BJ (cell line): ENCODE results near the gene SLCO3A1. TPM values are rescaled to one million over a fixed set of nuclear protein-coding genes. Genes with fewer than 3 reads are reported as not detected.
A peak's percentile ranks its signal among the peaks of the same experiment; 100 is the strongest.
"Not testable (repeated sequence)": the region's sequence is repeated elsewhere in the genome, so short reads cannot be mapped to it uniquely, and the experiment has no call there.

ENCODE experiments used
- CTCF ChIA-PET: fragments of 350-600 bp; formaldehyde crosslinking; extraction: SDS; loops from one replicate; lab custom pipeline; 2021; ENCODE audit warnings: antibody characterized with exemption, inconsistent platforms; lab: Yijun Ruan, JAX
- POLR2A ChIA-PET: fragments of 300-600 bp; sonication (Branson Sonifier 250); formaldehyde crosslinking; extraction: SDS; loops from one replicate; lab custom pipeline; 2021; ENCODE audit warnings: antibody characterized with exemption; lab: Charles Lee
- DNase-seq: peaks from one replicate; pipeline ENCODE4 v3.0.0-alpha.2; 2011; ENCODE audit warnings: low read depth
- H3K27me3 ChIP-seq: 2 replicates; pipeline ENCODE4 v1.6.0; 2011; ENCODE audit warnings: low read length; ENCODE audit not compliant: control insufficient read depth, insufficient read depth
- H3K36me3 ChIP-seq: 2 replicates; pipeline ENCODE4 v1.5.1; 2011; ENCODE audit warnings: low read length; ENCODE audit not compliant: control insufficient read depth, insufficient read depth
- H3K4me3 ChIP-seq: 2 replicates; pipeline ENCODE4 v1.5.1; 2011; ENCODE audit warnings: low read depth, mild to moderate bottlenecking, control low read depth, low read length
- CTCF ChIP-seq: IDR thresholded peaks from 2 replicates; pipeline ENCODE4 v1.5.1; 2011; ENCODE audit warnings: low read depth, mild to moderate bottlenecking, control low read depth, inconsistent platforms, low read length, moderate library complexity; ENCODE audit not compliant: insufficient read depth
- polyA plus RNA-seq: library from polyadenylated mRNA; depleted of rRNA; stranded (reverse); fragments of >200 nt; gene quantifications from 2 replicates; pipeline ENCODE4 v1.2.3, GENCODE V29; 2011

Gene SLCO3A1
- polyA plus RNA-seq, 1 experiment = 7.8 TPM

GRCh38 chr15:92062505-92062904 is 209.0 kb downstream of the SLCO3A1 start:
- CTCF ChIA-PET = interaction anchor here (0.7 to 1.0 kb wide), 2 partner anchors 8 to 210 kb away, joined by 3 read pairs; no protein-coding TSS in a partner anchor
- H3K36me3 ChIP-seq = no peaks in the 10 kb centered on the region
- DNase-seq = no peak
- no peak for TF ChIP-seq CTCF
- H3K4me3 ChIP-seq = no peak overlapping the region
- H3K27me3 ChIP-seq = no peaks in the 10 kb centered on the region
- POLR2A ChIA-PET = no interaction called here

- POLR2A ChIA-PET = no interaction called here
- CTCF ChIA-PET = interaction anchor here (0.9 to 3.3 kb wide), 3 partner anchors 10 to 766 kb away, joined by 3 to 17 read pairs (median 5); no protein-coding TSS in a partner anchor
- no peaks in the 10 kb centered on the region for H3K27me3 ChIP-seq
- no peak overlapping the region for H3K4me3 ChIP-seq
- no peak for TF ChIP-seq CTCF
- H3K36me3 ChIP-seq = no peaks in the 10 kb centered on the region
- no peak for DNase-seq
Measured at GRCh38 chr15:92068121-92068520, 214.6 kb downstream of the SLCO3A1 start.

GRCh38 chr15:92069308-92070250 is 216.1 kb downstream of the SLCO3A1 start:
- H3K27me3 ChIP-seq = no peaks in the 10 kb centered on the region
- CTCF ChIA-PET = interaction anchor here (0.9 to 3.3 kb wide), 3 partner anchors 9 to 217 kb away, joined by 3 to 17 read pairs (median 4); no protein-coding TSS in a partner anchor
- POLR2A ChIA-PET = no interaction called here

GRCh38 chr15:92070251-92070650 is 216.7 kb downstream of the SLCO3A1 start:
- H3K36me3 ChIP-seq, H3K27me3 ChIP-seq, POLR2A ChIA-PET, DNase-seq, H3K4me3 ChIP-seq: not testable (repeated sequence)
- CTCF ChIA-PET = interaction anchor here (0.9 to 3.3 kb wide), 3 partner anchors 8 to 218 kb away, joined by 3 to 17 read pairs (median 4); no protein-coding TSS in a partner anchor

More at GRCh38 chr15:92069308-92070250, 216.1 kb downstream of the SLCO3A1 start:
- no peak for TF ChIP-seq CTCF
- Histone ChIP-seq H3K36me3 (no peaks in the 10 kb centered on the region), H3K4me3 (no peak overlapping the region)
- DNase-seq = peak; percentile 36

- Histone ChIP-seq H3K4me3 (no peak overlapping the region), H3K36me3 (no peaks in the 10 kb centered on the region), H3K27me3 (no peaks in the 10 kb centered on the region)
- CTCF ChIA-PET = interaction anchor here (0.6 to 1.3 kb wide), 2 partner anchors 14 to 802 kb away, joined by 3 to 4 read pairs; no protein-coding TSS in a partner anchor
- POLR2A ChIA-PET = no interaction called here
- no peak for TF ChIP-seq CTCF
- DNase-seq = no peak
Measured at GRCh38 chr15:92071045-92071634, 217.6 kb downstream of the SLCO3A1 start.
